Activated CD4-positive, alpha-beta T cell treated with anti-CD3 and anti-CD28 coated beads, Interleukin-2, Interleukin-4, amounts not matched to agents 100 ng/mL and 50 ng/mL, durations not matched to agents 16 hours and 8 hours (primary cell): ENCODE data around the gene MAT2A.
"Not testable (repeated sequence)": the region's sequence is repeated elsewhere in the genome, so short reads cannot be mapped to it uniquely, and the experiment has no call there.

Experiments
- DNase-seq: peaks from one replicate; pipeline ENCODE4 v3.0.0-alpha.2; 2020; ENCODE audit warnings: low spot score

MAT2A gene

GRCh38 chr2:85579266-85579935 is 40.4 kb downstream of the MAT2A start:
- no peak for DNase-seq

DNA sequence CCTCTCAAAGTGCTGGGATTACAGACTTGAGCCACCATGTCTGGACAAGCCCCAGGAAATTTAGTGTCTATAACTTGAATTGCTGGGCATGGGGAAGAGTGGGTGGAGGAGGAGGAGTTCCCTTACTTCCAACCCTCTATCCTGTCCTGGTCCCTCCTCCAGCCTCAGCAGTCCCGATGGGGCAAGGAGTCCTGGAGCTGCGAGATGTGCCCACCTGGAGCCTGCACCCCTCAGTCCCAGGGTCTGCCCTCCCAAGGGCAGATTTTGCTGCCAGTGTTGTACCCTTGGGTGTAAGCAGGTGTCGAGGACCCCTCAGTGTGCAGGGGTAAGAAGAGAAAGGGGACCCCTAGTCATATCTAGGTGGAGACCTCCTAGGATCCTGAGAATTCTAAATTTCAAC is 41.2 kb downstream of the MAT2A start:
- no peak for DNase-seq

- no peak for DNase-seq
Measured at GRCh38 chr2:85582492-85582891, 43.5 kb downstream of the MAT2A start.

- peak; percentile 31 for DNase-seq
Measured at GRCh38 chr2:85583667-85584353, 44.8 kb downstream of the MAT2A start.

DNA sequence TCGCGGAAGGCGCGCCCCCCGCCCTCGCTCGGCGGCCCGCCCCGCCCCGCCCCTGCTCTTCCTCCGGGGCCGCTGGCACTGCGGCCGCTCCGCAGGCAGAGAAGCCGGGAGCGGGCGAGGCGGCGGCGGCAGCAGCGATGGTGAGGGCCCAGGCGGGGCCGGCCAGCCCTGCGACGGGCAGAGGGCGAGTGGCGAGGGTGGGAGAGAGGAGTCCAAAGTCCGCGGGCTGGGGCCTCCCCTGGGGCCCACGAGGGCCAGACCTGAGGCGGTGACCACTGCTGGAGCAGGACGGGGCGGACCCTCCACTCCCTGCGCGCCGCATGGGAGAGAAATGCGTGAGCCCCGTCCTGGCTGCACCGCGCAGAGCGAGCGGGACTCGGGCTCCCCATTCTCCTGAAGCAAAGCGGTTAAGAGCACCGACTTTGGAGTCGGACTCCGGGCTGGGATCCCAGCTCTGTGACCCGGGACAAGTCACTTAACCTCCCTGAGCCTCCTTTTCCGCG is 45.4 kb downstream of the MAT2A start, which contains the start of gene VAMP5:
Gene VAMP5, plus strand, starts transcription at position 78 of the 503 bp plus-strand sequence. Its CDS starts 60 bp downstream, at position 138.
- no peak for DNase-seq

DNA sequence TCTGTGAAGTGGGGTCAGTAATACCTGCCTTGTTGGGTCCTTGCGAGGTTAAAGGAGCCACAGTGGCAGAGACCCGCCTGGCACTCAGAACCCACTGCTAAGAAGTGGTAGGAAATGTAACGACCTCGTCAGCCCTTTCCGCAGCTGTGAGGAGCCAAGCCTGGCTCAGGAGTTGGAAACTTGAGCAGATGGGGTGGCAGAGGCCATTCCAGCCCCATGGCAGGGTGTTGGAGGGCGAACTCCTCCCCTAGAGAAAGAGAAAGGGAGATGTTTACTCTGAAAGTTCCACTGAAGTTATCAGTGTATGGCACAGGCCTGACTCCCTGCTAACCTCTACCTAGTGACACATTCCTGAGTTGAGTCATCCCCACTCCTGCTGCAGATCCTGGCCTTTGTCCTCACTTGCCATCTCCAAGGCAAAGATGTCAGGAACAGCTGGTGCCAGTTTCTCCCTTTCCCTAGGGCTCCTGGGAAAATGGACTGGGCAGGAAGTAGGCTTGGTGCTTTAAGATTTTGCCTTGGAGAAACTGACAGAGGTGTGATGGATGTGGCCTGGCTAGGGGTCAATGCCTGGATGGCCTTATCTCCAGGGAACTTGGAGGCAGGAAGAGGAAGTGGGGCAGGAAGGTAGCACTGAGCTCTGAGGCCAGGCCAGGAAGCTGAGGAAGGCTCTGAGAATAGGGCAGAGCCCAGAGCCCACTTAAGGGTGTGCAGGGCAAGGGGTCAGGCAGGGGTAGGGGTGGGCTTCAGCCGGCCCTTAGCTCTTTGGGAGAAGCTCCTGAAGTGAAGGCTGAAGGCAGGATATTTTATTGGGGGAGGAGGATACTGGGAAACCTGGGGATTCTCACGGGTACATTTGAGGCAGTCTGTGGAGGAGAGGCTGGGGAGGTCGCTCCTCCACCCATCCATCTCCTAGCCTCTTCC is 46.2 kb downstream of the MAT2A start:
- DNase-seq: peak; percentile 37

GRCh38 chr2:85585781-85586105 is 46.8 kb downstream of the MAT2A start:
- DNase-seq: no peak

DNA sequence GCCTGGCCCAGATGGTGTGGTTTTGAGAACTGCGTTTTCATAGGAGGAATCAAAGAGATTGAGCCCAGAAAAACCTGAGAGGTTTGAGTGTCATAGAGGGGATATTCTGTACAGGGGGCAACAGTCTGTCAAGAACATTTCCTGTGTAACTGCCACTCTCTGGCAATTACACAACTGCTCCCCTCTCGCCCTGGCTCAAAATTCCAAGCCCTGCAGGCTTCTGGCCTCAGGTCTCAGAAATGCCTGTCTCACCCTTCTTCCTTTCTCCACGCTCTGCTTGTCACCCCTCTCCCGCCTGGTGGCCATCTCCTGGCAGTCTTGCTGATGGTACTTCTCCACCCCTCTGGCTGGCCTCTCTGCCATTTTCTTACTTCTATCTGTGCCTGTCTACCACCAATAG is 49.3 kb downstream of the MAT2A start:
- DNase-seq: no peak

GRCh38 chr2:85588645-85589044 is 49.7 kb downstream of the MAT2A start:
- DNase-seq: no peak

DNA sequence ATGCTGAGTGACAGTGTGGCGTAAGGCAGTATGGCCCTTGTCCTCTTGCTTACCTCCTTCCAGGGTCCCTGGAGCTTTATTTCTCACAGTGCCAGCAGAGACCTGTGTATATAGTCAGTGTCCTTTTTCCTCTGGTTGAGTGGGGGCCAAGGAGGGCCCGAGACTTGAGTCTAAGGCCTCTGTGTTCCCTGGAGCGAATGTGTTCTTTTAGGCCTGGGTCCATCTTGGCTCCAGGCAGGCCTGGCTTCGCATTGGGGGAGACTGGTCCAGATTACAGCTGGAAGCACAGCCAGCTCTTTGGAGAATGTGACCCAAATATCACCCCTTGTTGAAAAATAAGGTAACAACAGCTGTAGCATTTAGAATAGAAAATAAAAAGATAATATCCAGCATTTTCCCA is 50.2 kb downstream of the MAT2A start:
- DNase-seq: no peak

- DNase-seq: no peak
Measured at GRCh38 chr2:85589982-85590791, 51.2 kb downstream of the MAT2A start.

GRCh38 chr2:85590950-85591349 is 52.0 kb downstream of the MAT2A start:
- DNase-seq: no peak

- no peak for DNase-seq
Measured at GRCh38 chr2:85591563-85591962, 52.6 kb downstream of the MAT2A start.

DNA sequence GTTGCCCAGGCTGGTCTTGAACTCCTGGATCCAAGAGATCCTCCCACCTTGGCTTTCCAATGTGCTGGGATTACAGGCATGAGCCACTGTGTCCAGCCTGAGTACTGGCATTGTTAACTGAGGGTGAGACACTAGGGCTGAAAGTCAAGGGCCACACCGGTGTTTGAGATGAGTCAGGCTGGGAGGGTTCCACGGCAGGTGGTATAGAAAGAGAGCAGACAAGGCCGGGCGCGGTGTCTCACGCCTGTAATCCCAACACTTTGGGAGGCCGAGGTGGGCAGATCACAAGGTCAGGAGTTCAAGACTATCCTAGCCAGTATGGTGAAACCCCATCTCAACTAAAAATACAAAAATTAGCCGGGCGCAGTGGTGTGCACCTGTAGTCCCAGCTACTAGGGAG is 53.3 kb downstream of the MAT2A start:
- DNase-seq: not testable (repeated sequence)

- DNase-seq: no peak
Measured at GRCh38 chr2:85593023-85593422, 54.1 kb downstream of the MAT2A start.
